Hepatocyte (in vitro differentiated cells): ENCODE results near the gene LARP4B. TPM values are rescaled to one million over a fixed set of nuclear protein-coding genes. Genes with fewer than 3 reads are reported as not detected.

Source experiments
- DNase-seq: peaks from one replicate; pipeline ENCODE4 v3.0.0-alpha.2; 2016; ENCODE audit warnings: low spot score
- H2AFZ ChIP-seq: fragments of 200-600 bp; sonication (generic); 2 replicates; pipeline ENCODE4 v1.6.0; 2016; ENCODE audit warnings: antibody characterized with exemption, mild to moderate bottlenecking
- H3K27ac ChIP-seq: fragments of 200-600 bp; sonication (generic); 2 replicates; pipeline ENCODE4 v1.5.1; 2016; ENCODE audit warnings: mild to moderate bottlenecking
- H3K27me3 ChIP-seq: fragments of 200-600 bp; sonication (generic); 2 replicates; pipeline ENCODE4 v1.6.1; 2016
- H3K36me3 ChIP-seq: fragments of 200-600 bp; sonication (generic); replicated peaks from 2 replicates; pipeline ENCODE4 v1.5.1; 2016; ENCODE audit warnings: low read depth; ENCODE audit not compliant: insufficient read depth
- H3K4me1 ChIP-seq: fragments of 200-600 bp; sonication (generic); 2 replicates; pipeline ENCODE4 v1.5.1; 2016; ENCODE audit warnings: mild to moderate bottlenecking, moderate library complexity; ENCODE audit not compliant: insufficient read depth
- H3K4me2 ChIP-seq: fragments of 200-600 bp; sonication (generic); 2 replicates; pipeline ENCODE4 v1.6.0; 2016
- H3K4me3 ChIP-seq: fragments of 200-600 bp; sonication (generic); 2 replicates; pipeline ENCODE4 v1.5.1; 2016; ENCODE audit warnings: mild to moderate bottlenecking
- H3K79me2 ChIP-seq: fragments of 200-600 bp; sonication (generic); 2 replicates; pipeline ENCODE4 v1.6.0; 2017; ENCODE audit warnings: mild to moderate bottlenecking
- H3K9me2 ChIP-seq: fragments of 200-600 bp; sonication (generic); replicated peaks from 2 replicates; pipeline ENCODE4 v1.6.0; 2017; ENCODE audit warnings: mild to moderate bottlenecking; ENCODE audit not compliant: insufficient read depth
- H3K9me3 ChIP-seq: fragments of 200-600 bp; sonication (generic); 2 replicates; pipeline ENCODE4 v1.5.1; 2016; ENCODE audit warnings: low read depth, mild to moderate bottlenecking
- H4K20me1 ChIP-seq: fragments of 200-600 bp; sonication (generic); 2 replicates; pipeline ENCODE4 v1.6.0; 2016; ENCODE audit warnings: mild to moderate bottlenecking; ENCODE audit not compliant: insufficient read depth, poor library complexity, severe bottlenecking
- EZH2 ChIP-seq: fragments of 200-600 bp; sonication (generic); IDR thresholded peaks from 2 replicates; pipeline ENCODE4 v1.6.1; 2016; ENCODE audit warnings: antibody characterized with exemption, mild to moderate bottlenecking, borderline replicate concordance
- EZH2phosphoT487 ChIP-seq: fragments of 200-600 bp; sonication (generic); IDR thresholded peaks from one replicate; pipeline ENCODE4 v1.6.1; 2018; ENCODE audit warnings: antibody characterized with exemption, mild to moderate bottlenecking, low read depth, moderate library complexity; ENCODE audit not compliant: unreplicated experiment, severe bottlenecking
- WGBS: methylation state at CpG from one replicate; pipeline ENCODE4 v1.1.6; 2016; ENCODE audit warnings: low lambda C conversion rate; ENCODE audit errors: missing lambda C conversion rate; 5-methylcytosine and 5-hydroxymethylcytosine counted together
- polyA plus RNA-seq: library from polyadenylated mRNA; unstranded; fragments of >200 nt; fragmentation: Nextera tagmentation; extraction: Ambion mirVana; gene quantifications from 2 replicates; pipeline ENCODE4 v1.2.1, GENCODE V29; 2016
- total RNA-seq: library from RNA; depleted of rRNA; stranded (reverse); fragments of >200 nt; gene quantifications from 2 replicates; pipeline ENCODE4 v1.2.3, GENCODE V29; 2014
- TF ChIP-seq, protein P1 (sequence below): fragments of 200-600 bp; sonication (generic); IDR thresholded peaks from 2 replicates; pipeline ENCODE4 v1.5.1; 2016; ENCODE audit warnings: antibody characterized with exemption, mild to moderate bottlenecking; ENCODE audit not compliant: poor library complexity

The LARP4B gene
- total and polyA plus RNA-seq, 2 experiments from 2014 or later = 28.4 to 43.4 TPM

GRCh38 chr10:804191-804781 lies 127.2 kb downstream of the LARP4B start:
- Histone ChIP-seq H3K9me2 (no peaks in the 10 kb centered on the region), H4K20me1 (no peaks in the 10 kb centered on the region), H3K79me2 (peaks cover 6% of the 10 kb centered on the region), H3K4me1 (no peaks in the 10 kb centered on the region), H3K4me3 (no peak overlapping the region), H3K4me2 (no peak overlapping the region), H3K27ac (no peak overlapping the region), H3K36me3 (no peaks in the 10 kb centered on the region), H2AFZ (no peak overlapping the region), H3K9me3 (no peaks in the 10 kb centered on the region), H3K27me3 (no peaks in the 10 kb centered on the region)
- TF ChIP-seq, protein P1, sequence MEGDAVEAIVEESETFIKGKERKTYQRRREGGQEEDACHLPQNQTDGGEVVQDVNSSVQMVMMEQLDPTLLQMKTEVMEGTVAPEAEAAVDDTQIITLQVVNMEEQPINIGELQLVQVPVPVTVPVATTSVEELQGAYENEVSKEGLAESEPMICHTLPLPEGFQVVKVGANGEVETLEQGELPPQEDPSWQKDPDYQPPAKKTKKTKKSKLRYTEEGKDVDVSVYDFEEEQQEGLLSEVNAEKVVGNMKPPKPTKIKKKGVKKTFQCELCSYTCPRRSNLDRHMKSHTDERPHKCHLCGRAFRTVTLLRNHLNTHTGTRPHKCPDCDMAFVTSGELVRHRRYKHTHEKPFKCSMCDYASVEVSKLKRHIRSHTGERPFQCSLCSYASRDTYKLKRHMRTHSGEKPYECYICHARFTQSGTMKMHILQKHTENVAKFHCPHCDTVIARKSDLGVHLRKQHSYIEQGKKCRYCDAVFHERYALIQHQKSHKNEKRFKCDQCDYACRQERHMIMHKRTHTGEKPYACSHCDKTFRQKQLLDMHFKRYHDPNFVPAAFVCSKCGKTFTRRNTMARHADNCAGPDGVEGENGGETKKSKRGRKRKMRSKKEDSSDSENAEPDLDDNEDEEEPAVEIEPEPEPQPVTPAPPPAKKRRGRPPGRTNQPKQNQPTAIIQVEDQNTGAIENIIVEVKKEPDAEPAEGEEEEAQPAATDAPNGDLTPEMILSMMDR = no peak
- no peak for TF ChIP-seq EZH2phosphoT487
- no peak for TF ChIP-seq EZH2
- no peak for DNase-seq
- 89% methylated on average over 20 of the region's 20 CpGs for WGBS

DNA sequence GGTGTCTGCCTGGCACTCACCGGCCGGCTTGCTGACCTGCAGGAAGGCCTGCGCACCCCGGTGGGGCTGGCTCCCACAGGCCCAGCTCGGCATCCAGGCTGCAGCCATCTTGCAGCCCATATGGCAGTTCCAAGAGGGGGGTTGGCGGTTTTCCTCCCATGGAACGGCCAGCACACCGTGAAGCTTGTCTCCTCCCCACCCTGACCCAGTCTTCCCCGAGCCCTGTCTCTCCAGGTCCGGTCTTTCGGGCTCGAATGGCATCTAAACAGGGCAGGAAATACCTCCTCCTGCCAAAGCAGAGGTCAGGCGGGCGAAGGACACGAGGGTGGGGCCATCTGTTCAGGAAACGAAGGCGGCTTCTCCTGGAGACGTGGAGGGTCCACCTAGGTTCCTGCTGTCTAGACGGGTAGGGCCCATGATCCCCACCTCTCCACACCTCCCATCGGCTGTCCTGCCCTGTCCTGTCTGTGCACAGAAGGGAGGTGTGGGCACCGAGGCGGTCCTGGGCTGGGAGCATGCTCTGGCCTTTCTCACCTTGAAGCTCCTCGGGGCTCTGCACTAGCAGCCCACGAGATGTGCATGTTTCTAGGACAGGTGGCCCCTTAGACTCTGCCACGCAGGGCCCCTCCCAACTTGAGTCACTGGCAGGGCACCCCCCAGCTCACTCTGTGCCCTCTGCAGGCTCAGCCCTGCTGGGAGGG lies 128.3 kb downstream of the LARP4B start:
- H2AFZ ChIP-seq = no peak overlapping the region
- H3K27ac ChIP-seq = no peak overlapping the region
- H3K79me2 ChIP-seq = peaks cover 6% of the 10 kb centered on the region
- H3K9me2 ChIP-seq = no peaks in the 10 kb centered on the region
- H3K4me2 ChIP-seq = no peak overlapping the region
- no peak overlapping the region for H3K4me3 ChIP-seq
- no peak for DNase-seq
- H3K27me3 ChIP-seq = no peaks in the 10 kb centered on the region
- 91% methylated on average over 25 of the region's 25 CpGs for WGBS
- no peaks in the 10 kb centered on the region for H4K20me1 ChIP-seq
- TF ChIP-seq EZH2 (no peak), EZH2phosphoT487 (no peak)
- TF ChIP-seq, protein P1 = no peak
- H3K36me3 ChIP-seq = no peaks in the 10 kb centered on the region
- H3K9me3 ChIP-seq = no peaks in the 10 kb centered on the region
- no peaks in the 10 kb centered on the region for H3K4me1 ChIP-seq

GRCh38 chr10:802506-802905 lies 129.0 kb downstream of the LARP4B start:
- no peaks in the 10 kb centered on the region for H3K9me2 ChIP-seq
- H3K79me2 ChIP-seq = peaks cover 6% of the 10 kb centered on the region
- H3K27me3 ChIP-seq = no peaks in the 10 kb centered on the region
- no peaks in the 10 kb centered on the region for H4K20me1 ChIP-seq
- H2AFZ ChIP-seq = no peak overlapping the region
- no peak overlapping the region for H3K4me2 ChIP-seq
- H3K9me3 ChIP-seq = no peaks in the 10 kb centered on the region
- H3K27ac ChIP-seq = no peak overlapping the region
- TF ChIP-seq EZH2 = no peak
- TF ChIP-seq EZH2phosphoT487 = no peak
- TF ChIP-seq, protein P1 = no peak
- H3K4me3 ChIP-seq = no peak overlapping the region
- no peaks in the 10 kb centered on the region for H3K36me3 ChIP-seq
- no peaks in the 10 kb centered on the region for H3K4me1 ChIP-seq
- no peak for DNase-seq
- 96% methylated on average over 9 of the region's 9 CpGs for WGBS
